ENCODE results near the gene SSC4D. TPM values are rescaled to one million over a fixed set of nuclear protein-coding genes. Genes with fewer than 3 reads are reported as not detected.
"Not testable (repeated sequence)": the region's sequence is repeated elsewhere in the genome, so short reads cannot be mapped to it uniquely, and the experiment has no call there.

The SSC4D gene
- under 1 TPM; 0.32 to 0.38 TPM for total RNA-seq
- long read RNA-seq, donor 1, partial matches to known transcripts, result 1 of 2 reads
- long read RNA-seq, donor 1, other reads (novel, unspliced or antisense), result 1 of 2 reads
- long read RNA-seq, donor 2, partial matches to known transcripts, result 0 of 1 reads
- long read RNA-seq, donor 2, other reads (novel, unspliced or antisense), result 1 of 1 reads

DNA sequence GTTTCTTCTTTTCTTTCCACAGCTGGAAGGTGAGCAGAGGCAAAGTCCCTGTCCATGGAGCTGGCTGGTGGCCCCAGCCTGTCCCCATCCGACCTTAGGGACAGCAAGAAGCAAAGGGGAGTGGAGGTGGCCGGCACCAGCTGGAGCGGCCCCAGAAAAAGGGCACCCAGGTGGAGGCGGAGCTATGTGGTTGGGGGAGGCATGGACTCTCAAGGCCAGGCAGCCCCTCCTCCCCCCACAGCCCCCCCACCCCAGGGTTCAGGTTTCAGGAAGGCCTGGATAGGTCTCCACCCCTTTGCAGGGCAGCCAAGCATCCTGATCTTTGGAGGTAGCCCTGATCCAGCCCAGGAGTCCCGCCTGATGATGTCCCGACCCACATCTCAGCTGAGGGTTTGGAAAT is at the start of gene SSC4D:
Gene SSC4D (minus strand): TSS at position 161 of the 400 bp plus-strand sequence. CDS start 5,258 bp downstream, outside the sequence.
- intact Hi-C loops (cut with DNase I), result no loop called here
- no peak for DNase-seq (ENCODE audit: low spot score)

GRCh38 chr7:76458504-76458903 is 49.0 kb upstream of the SSC4D start:
- DNase-seq (ENCODE audit: low spot score); intact Hi-C loops (cut with DNase I): not testable (repeated sequence)

GRCh38 chr7:76457017-76457416 is 47.5 kb upstream of the SSC4D start:
- intact Hi-C loops (cut with DNase I); DNase-seq (ENCODE audit: low spot score): not testable (repeated sequence)

DNA sequence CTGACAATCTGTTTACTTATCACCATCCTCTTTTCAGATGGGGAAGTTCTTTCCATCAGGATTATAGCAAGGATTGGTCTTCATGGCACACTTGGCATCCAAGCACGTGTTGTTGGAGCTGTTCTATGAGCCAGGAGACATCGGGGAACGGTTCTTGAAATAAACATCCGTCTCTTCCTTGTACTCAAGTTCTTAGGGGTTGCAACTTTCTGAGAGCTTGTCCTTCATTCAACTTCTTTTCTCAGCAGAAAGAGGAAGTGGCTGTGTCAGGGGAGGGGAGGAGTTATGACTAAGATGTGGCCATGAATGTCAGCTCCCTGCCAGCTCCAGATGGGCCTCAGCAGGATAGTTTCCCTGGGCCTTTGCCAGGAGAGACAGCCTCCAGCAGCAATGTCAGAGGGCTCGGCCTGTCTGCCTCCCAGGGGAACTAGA is 36.1 kb upstream of the SSC4D start:
- DNase-seq (ENCODE audit: low spot score), result peak; percentile 62
- intact Hi-C loops (cut with DNase I), result not testable (repeated sequence)

DNA sequence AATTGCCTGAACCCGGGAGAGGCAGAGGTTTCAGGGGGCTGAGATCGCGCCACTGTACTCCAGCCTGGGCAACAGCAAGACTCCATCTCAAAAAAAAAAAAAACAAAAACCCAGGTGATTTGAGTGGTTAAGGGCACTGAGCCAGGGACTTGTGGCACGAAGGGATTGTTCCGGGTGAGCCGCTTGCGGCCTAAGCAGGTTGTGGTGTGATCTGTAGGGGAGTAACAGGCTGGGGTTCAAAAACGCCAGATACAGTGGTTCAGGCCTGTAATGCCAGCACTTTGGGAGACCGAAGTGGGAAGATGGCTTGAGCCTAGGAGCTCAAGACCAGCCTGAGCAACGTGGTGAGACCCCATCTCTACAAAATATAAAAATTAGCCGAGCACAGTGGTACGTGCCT is 34.3 kb upstream of the SSC4D start:
- intact Hi-C loops (cut with DNase I); DNase-seq (ENCODE audit: low spot score): not testable (repeated sequence)

DNA sequence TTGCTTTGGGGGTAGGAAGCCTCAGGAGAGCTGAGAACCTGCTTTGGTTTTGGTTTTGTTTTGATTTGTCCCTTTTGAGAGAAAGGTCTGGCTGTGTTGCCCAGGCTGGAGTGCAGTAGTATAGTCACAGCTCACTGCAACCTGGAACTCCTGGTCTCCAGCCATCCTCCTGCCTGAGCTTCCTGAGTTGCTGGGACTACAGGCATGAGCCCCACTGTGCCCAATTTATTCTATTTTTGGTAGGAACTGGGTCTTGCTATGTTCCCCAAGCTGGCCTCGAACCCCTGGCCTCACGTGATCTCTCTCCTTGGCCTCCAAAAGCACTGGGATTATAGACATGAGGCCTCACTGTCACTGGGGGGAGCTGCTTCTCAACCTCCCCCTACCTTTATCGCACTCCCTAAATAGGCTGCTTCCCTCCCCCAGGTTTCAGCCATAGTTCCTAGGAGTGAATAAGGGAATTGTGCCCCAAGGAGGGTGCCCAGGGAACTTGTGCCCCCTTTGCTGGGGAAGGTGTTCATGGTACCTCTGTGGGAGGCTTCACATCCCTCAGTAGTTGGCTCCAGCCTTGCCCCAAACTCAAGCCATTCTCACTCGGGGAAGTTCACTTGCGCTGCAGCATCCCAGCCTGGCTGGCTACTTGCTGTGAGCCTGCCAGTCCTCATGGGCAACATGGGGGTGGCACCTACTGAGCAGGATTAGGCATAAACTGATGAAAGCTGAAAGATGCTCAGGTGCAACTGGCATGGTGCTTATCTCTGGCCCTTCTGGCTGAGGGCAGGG is 33.4 kb upstream of the SSC4D start:
- peak; percentile 64 for DNase-seq (ENCODE audit: low spot score)
- intact Hi-C loops (cut with DNase I), result not testable (repeated sequence)

GRCh38 chr7:76441792-76442191 is 32.3 kb upstream of the SSC4D start:
- DNase-seq (ENCODE audit: low spot score); intact Hi-C loops (cut with DNase I): not testable (repeated sequence)

DNA sequence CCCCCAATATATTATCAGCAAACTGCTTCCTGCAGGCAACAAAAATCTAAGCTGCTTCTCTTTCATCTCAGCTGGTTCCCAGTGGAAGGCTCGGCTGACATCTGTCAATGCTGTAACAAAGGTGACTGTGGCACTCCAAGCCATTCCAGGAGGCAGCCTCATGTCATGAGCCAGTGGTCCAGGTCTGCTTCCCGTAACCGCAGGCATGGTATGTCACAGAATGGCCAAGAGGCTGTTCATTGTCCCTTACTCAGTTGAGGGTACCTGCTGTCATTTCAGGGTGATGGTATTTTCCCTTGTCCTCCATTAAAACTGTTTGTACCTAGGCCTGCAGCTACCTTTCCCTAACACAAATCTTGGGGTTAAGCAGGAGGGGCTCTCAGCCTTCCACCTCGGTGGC is 30.9 kb upstream of the SSC4D start:
- intact Hi-C loops (cut with DNase I), result not testable (repeated sequence)
- peak; percentile 36 for DNase-seq (ENCODE audit: low spot score)

- peak; percentile 36 for DNase-seq (ENCODE audit: low spot score)
- intact Hi-C loops (cut with DNase I), result not testable (repeated sequence)
Observed at GRCh38 chr7:76439120-76439888, 29.8 kb upstream of the SSC4D start.

- intact Hi-C loops (cut with DNase I), result not testable (repeated sequence)
- peak; percentile 88 for DNase-seq (ENCODE audit: low spot score)
Observed at GRCh38 chr7:76437873-76438272, 28.4 kb upstream of the SSC4D start.

GRCh38 chr7:76430836-76431235 is 21.3 kb upstream of the SSC4D start:
- intact Hi-C loops (cut with DNase I), result no loop called here
- peak; percentile 41 for DNase-seq (ENCODE audit: low spot score)

DNA sequence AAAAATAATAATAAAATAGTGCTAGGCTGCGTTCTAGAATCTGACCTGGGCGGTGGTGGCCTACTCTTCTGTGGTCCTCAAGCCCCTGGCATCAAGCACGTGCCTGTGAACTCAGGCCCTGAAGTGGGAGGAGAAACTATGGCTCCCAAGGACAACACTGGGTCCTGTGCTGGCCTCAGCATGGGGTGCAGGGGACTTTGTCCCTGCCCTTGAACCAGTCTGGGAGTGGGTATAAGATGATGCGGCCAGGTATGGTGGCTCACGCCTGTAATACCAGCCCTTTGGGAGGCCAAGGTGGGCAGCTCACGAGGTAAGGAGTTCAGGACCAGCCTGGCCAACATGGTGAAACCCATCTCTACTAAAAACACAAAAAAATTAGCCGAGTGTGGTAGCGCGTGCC is 20.7 kb upstream of the SSC4D start:
- intact Hi-C loops (cut with DNase I), result no loop called here
- DNase-seq (ENCODE audit: low spot score), result peak; percentile 28

DNA sequence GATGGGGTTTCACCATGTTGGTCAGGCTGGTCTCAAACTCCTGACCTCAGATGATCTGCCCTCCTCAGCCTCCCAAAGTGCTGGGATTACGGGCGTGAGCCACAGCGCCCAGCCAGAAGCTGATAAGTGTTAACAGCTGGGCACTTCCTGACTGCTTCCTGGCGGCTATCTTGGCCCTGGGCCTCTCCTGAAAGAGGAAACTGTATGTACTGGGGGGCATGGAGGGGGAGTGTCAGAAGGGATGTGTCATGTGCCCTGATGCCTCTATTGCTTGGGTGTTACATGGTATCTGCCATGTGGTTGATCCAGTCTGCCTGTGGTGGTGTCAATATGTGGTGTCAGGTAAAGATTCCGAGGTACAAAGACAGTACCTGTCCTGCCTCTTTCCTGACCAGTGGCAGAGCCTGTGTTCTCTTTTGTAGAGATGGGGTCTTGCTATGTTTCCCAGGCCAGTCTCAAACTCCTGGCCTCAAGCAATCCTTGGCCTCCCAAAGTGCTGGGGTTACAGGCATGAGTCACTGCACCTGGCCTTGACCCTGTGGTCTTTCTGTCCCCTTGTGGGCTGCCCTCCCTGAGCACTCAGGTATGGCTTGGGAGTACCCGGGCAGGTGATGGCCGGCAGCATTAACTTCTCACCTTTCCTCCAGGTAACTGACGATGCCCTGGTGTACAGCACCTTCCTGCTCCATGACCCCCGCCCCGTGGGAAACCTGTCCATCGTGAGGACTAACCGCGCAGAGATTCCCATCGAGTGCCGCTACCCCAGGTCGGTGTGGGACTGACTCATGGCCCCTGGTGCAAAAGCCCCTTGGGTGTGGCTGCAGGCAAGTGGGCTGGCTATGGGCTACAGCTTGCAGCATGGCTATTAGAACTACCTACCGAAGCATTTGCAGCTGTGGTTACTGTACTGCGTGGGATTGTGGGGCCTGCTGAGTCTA is 19.6 kb upstream of the SSC4D start:
- intact Hi-C loops (cut with DNase I), result no loop called here
- DNase-seq (ENCODE audit: low spot score), result peak; percentile 62

DNA sequence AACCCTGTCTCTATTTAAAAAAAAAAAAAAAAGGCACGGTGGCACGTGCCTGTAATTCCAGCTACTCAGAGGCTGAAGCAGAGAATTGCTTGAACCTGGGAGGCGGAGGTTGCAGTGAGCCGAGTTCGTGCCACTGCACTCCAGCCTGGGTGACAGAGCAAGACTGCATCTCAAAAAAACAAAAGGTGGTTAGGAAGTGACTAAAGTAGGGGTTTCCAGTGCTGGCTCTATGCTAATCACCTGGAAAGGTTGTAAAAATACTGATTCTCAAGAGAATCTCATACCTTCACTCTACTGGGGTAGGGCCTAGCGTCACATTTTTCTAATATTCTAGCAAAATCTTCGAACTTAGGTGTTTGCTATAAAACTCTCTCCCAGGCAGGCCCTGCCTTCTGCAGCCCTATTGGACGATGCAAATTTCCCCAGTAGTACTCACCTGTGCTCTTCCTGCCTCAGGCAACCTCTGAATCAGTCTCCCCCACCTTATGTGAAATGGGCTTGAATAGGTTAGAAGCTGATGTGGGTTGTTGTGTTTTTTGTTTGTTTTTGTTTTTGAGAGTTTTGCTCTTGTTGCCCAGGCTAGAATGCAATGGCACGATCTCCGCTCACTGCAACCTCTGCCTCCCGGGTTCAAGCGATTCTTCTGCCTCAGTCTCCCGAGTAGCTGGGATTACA is 18.8 kb upstream of the SSC4D start:
- DNase-seq (ENCODE audit: low spot score), result no peak
- intact Hi-C loops (cut with DNase I), result no loop called here

DNA sequence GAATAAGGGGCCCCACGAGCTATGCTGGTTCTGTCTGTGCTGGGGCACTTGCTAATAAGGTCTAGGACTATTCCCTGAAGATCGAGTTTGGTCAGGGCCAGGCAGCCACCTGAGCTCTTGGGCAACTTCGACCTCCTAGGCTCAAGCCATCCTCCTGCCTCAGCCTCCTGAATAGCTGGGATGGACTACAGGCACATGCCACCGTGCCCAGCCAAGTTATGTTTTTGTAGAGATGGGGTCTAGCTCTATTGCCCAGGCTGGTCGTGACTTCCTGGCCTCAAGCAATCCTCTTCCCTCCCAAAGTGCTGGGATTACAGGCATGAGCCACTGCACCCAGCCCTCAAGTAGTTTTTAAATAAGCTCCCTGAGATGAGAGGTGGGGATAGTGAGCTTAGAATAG is 18.1 kb upstream of the SSC4D start:
- intact Hi-C loops (cut with DNase I), result no loop called here
- peak; percentile 35 for DNase-seq (ENCODE audit: low spot score)

DNA sequence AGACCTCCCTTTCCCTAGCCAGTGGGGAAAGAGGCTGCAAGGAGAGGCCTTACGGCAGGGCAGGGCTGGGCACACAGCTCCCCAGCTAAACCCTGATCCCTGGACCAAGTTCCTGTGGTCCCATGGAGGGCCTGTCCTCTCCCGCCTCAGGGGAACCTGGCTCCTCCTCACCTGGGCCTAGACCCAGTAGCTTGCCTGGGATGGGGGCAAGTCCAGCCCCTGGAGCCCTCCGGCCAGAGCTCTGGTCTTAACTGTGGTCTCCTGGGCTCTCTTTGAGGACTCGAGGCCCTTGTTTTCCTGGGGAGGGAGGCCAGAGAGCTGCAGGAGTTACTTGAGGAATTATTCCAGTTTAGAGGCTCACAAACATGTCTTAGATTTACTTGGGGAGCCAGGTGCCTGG is 16.7 kb upstream of the SSC4D start:
- DNase-seq (ENCODE audit: low spot score), result no peak
- intact Hi-C loops (cut with DNase I), result no loop called here

GRCh38 chr7:76425558-76425957 is 16.1 kb upstream of the SSC4D start:
- DNase-seq (ENCODE audit: low spot score); intact Hi-C loops (cut with DNase I): not testable (repeated sequence)

- intact Hi-C loops (cut with DNase I), result no loop called here
- DNase-seq (ENCODE audit: low spot score), result no peak
Observed at GRCh38 chr7:76425156-76425555, 15.7 kb upstream of the SSC4D start.
